Prostate gland (tissue), 2 donors: ENCODE results near the gene MYD88. TPM values are rescaled to one million over a fixed set of nuclear protein-coding genes. Genes with fewer than 3 reads are reported as not detected.

Experiments
- DNase-seq: peaks from one replicate; pipeline ENCODE4 v3.0.0-alpha.2; 2019; ENCODE audit warnings: low spot score
- H3K27ac ChIP-seq, 2 donors: fragments of 200-600 bp; sonication (generic); 2 replicates each; pipeline ENCODE4 v1.5.1; 2017 to 2019
- H3K27me3 ChIP-seq: fragments of 200-600 bp; sonication (generic); replicated peaks from 2 replicates; pipeline ENCODE4 v1.5.1; 2019; ENCODE audit not compliant: insufficient read depth
- H3K36me3 ChIP-seq, 2 donors: fragments of 200-600 bp; sonication (generic); 1 replicate in 1 of 2; 2 replicates in 1 of 2; pipeline versions ENCODE4 v1.5.1 to v1.8.1; 2017 to 2019
- H3K4me1 ChIP-seq: fragments of 200-600 bp; sonication (generic); replicated peaks from 2 replicates; pipeline ENCODE4 v1.5.1; 2019
- H3K4me3 ChIP-seq, 2 donors: fragments of 200-600 bp; sonication (generic); 2 replicates each; pipeline ENCODE4 v1.5.1; 2017 to 2019
- H3K9me3 ChIP-seq: fragments of 200-600 bp; sonication (generic); 2 replicates; pipeline ENCODE4 v1.5.1; 2017
- POLR2A ChIP-seq: fragments of 450-650 bp; IDR thresholded peaks from one replicate; pipeline ENCODE4 v1.6.1; 2016; ENCODE audit warnings: antibody characterized with exemption, mild to moderate bottlenecking
- POLR2AphosphoS5 ChIP-seq: sonication (generic); formaldehyde crosslinking; IDR thresholded peaks from one replicate; pipeline ENCODE4 v1.6.1; 2017; ENCODE audit warnings: antibody characterized with exemption
- WGBS: methylation state at CpG from one replicate; pipeline ENCODE4 v1.1.5; 2018; 5-methylcytosine and 5-hydroxymethylcytosine counted together
- intact Hi-C: fragments of 100-400 bp; cut with DNase I; formaldehyde crosslinking; loops from one replicate; pipeline ENCODE4 v1.14.2; 2022
- total RNA-seq, 2 donors: library from RNA; depleted of rRNA; stranded (reverse); fragments of >200 nt; gene quantifications; one replicate each; pipeline ENCODE4 v1.1.0, GENCODE V29; 2016
- TF ChIP-seq, protein P1 (sequence below), 4 experiments: fragments of 200-600 bp in 2 of 4; fragments of 450-650 bp in 2 of 4; sonication (generic) in 2 of 4; IDR thresholded peaks; 1 replicate in 3 of 4; 2 replicates in 1 of 4; pipeline ENCODE4 v1.5.1; 2016 to 2019; ENCODE audit warnings: antibody characterized with exemption in 4 of 4, mild to moderate bottlenecking in 2 of 4, moderate library complexity in 2 of 4

Gene MYD88
- total RNA-seq, 2 donors from 2014 or later = 21.4 to 30.8 TPM

DNA sequence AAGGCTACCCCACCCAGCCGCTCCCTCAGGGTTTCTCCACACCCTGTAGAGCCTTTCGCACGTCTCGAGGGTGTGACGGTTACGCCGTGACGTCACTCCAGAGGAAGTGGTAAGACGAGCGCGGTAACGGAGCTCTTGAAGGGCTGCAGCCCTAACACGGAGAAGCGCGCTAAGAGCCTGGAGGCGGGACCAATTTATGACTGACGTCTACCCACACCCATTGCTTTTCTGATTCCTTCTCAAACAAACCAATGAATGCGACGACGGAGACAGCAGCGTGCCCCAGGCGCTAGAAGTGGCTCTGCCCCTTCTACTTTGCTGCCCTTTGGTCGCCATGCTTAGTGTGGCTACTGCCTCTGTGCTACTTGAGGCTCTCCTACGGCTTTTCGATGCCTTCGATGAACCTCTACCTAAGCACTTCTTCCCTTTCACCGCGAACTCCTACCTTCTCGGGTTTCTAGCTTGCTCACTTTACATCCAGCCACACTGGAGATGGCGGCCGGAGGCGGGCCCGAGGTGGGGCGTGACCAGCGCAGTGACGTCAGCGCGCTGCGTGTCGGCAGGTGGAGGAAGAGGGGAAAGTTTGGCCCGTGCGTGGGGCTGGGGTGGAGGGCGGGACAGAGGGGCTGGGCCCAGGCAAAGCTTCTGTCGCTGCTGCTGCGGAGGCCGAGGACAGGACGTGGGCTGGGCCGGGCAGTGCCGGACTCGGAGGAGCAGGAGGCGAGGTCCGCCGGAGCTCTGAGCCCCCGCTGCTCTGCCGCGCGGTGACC lies 26.7 kb downstream of the MYD88 start, which contains the start of gene OXSR1:
TSS of gene OXSR1 (plus strand) at position 586 of the 770 bp plus-strand sequence. CDS start 340 bp downstream, outside the sequence.
- peak; percentile 99 for DNase-seq
- Histone ChIP-seq H3K4me3 (peak within 1 kb of the TSS; percentile 97), H3K27ac (peak within 1 kb of the TSS; percentile 98 to 99), H3K4me1 (no peaks in the 10 kb centered on the region), H3K9me3 (no peaks in the 10 kb centered on the region), H3K36me3 (no peaks in the 10 kb centered on the region), H3K27me3 (no peaks in the 10 kb centered on the region)
- intact Hi-C loops = loop anchor here (2.0 kb wide), 1 partner anchor 26 kb away; the partner anchor contains the start of gene MYD88
- WGBS = under 1% methylated on average over 56 of the region's 57 CpGs
- TF ChIP-seq, protein P1, sequence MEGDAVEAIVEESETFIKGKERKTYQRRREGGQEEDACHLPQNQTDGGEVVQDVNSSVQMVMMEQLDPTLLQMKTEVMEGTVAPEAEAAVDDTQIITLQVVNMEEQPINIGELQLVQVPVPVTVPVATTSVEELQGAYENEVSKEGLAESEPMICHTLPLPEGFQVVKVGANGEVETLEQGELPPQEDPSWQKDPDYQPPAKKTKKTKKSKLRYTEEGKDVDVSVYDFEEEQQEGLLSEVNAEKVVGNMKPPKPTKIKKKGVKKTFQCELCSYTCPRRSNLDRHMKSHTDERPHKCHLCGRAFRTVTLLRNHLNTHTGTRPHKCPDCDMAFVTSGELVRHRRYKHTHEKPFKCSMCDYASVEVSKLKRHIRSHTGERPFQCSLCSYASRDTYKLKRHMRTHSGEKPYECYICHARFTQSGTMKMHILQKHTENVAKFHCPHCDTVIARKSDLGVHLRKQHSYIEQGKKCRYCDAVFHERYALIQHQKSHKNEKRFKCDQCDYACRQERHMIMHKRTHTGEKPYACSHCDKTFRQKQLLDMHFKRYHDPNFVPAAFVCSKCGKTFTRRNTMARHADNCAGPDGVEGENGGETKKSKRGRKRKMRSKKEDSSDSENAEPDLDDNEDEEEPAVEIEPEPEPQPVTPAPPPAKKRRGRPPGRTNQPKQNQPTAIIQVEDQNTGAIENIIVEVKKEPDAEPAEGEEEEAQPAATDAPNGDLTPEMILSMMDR (IDR thresholded peaks at IDR 0.05) = peak in 1 of 4 experiments; percentile 16
- TF ChIP-seq POLR2AphosphoS5 = peak; percentile 89
- peak; percentile 94 for TF ChIP-seq POLR2A

DNA sequence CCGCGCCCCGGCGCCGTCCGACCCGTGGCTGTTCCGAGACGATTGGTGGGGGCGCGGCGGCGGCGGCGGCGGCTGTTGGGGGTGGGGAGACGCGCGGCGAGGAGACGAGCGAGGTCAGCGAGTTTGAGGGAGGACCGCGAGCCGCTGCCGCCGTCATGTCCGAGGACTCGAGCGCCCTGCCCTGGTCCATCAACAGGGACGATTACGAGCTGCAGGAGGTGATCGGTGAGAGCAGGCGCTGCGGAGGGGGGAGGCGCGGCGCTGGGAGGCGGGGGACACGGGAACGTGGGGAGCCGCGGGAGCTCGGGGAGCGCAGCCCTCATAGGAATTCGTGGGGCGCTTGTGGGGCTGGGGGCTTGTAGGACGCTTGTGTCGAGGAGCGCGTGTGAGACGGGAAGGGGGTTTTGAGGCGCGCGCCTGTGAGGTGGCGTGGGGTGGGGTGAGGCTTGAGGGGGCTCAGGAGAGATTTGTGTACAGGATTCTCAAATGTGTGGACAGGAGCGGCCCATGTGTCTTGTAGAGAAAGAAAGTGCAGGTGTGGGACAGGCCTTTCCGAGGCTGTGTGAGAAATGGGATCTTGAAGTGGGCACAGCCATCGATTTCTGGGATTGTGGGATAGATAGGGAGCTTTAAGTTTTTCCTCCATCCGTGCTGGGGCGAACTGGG lies 27.4 kb downstream of the MYD88 start:
- Histone ChIP-seq H3K4me3 (peak overlapping the region; percentile 97), H3K36me3 (no peaks in the 10 kb centered on the region), H3K27me3 (no peaks in the 10 kb centered on the region), H3K9me3 (no peaks in the 10 kb centered on the region), H3K4me1 (no peaks in the 10 kb centered on the region), H3K27ac (peak overlapping the region; percentile 98 to 99)
- TF ChIP-seq, protein P1 (IDR thresholded peaks at IDR 0.05) = no peak
- TF ChIP-seq POLR2A = no peak
- no peak for TF ChIP-seq POLR2AphosphoS5
- DNase-seq = peak; percentile 52
- 1% methylated on average over 53 of the region's 62 CpGs for WGBS
- intact Hi-C loops = loop anchor here (2.0 kb wide), 1 partner anchor 27 kb away; the partner anchor contains the start of gene MYD88

DNA sequence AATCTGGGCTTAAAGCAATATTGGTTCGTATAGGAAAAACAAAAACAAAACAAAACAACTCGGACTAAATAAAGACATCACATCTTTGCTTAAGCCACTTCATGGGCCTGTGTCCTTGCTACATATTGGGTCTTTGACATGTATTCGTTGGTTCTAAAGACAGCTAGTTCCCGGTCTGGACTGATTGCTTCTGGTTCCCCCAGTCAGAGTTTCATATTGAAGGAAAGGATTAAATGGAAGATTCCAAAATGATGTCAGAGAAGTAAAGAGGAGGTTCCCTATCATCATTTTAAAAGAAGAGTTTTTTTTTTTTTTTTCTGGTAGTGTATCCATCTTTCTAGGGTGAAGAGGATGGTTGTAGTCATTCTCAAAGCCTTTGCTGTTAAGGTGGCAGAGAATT lies 29.1 kb downstream of the MYD88 start:
- WGBS = 90% methylated on average over 4 of the region's 4 CpGs
- Histone ChIP-seq H3K27ac (no peak overlapping the region), H3K9me3 (no peaks in the 10 kb centered on the region), H3K36me3 (no peaks in the 10 kb centered on the region), H3K4me3 (no peak overlapping the region), H3K4me1 (no peaks in the 10 kb centered on the region), H3K27me3 (no peaks in the 10 kb centered on the region)
- intact Hi-C loops = no loop called here
- DNase-seq = no peak
- TF ChIP-seq POLR2A (no peak), POLR2AphosphoS5 (no peak)
- TF ChIP-seq, protein P1 (IDR thresholded peaks at IDR 0.05) = no peak

DNA sequence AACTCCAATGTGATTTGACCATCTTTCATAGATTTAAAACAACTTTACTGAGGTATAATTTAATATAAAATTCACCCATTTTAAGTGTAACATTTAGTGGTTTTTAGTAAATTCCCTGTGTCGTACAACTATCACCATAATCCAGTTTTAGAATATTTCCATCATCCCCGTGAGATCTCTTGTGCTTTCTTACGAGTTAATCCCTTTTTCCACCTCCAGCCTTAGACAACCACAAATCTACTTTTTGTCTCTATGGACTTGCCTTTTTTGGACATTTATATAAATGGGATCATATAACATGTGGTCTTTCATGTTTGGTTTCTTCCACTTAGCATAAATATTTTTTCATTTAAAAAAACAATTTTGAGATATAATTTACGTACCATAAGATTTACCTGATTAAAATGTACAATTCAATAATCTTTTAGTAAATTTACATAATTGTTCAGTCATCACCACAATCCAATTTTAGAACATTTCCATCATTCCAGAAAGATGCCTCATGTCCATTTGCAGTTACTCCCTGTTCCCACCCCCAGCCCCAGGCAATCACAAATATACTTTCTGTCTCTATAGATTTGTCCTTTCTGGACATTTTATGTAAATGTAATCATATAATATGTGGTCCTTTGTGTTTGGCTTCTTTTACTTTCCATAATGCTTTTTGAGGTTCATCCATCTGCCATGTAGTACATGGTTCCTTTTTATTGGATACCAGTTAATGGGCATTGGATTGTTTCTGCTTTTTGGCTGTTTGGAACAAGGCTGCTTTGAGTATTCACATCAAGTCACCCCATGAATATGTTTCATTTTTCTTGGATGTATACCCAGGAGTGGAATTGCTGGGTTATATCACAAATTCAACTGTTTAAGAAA lies 29.9 kb downstream of the MYD88 start:
- no peak for DNase-seq
- H3K27ac ChIP-seq = no peak overlapping the region
- 95% methylated on average over 4 of the region's 4 CpGs for WGBS
- no peaks in the 10 kb centered on the region for H3K4me1 ChIP-seq
- no peaks in the 10 kb centered on the region for H3K27me3 ChIP-seq
- H3K36me3 ChIP-seq = no peaks in the 10 kb centered on the region
- intact Hi-C loops = no loop called here
- no peaks in the 10 kb centered on the region for H3K9me3 ChIP-seq
- H3K4me3 ChIP-seq = no peak overlapping the region
- TF ChIP-seq, protein P1 (IDR thresholded peaks at IDR 0.05) = no peak
- TF ChIP-seq POLR2A = no peak
